ENCODE data around the gene DPF3. TPM values are rescaled to one million over a fixed set of nuclear protein-coding genes. Genes with fewer than 3 reads are reported as not detected.

DPF3 gene
- total and polyA plus RNA-seq, 2 of the 13 experiments (the other 11 are each of a cell fraction or from before 2014, with no cell fraction given): 0.09 to 0.60 TPM

DNA sequence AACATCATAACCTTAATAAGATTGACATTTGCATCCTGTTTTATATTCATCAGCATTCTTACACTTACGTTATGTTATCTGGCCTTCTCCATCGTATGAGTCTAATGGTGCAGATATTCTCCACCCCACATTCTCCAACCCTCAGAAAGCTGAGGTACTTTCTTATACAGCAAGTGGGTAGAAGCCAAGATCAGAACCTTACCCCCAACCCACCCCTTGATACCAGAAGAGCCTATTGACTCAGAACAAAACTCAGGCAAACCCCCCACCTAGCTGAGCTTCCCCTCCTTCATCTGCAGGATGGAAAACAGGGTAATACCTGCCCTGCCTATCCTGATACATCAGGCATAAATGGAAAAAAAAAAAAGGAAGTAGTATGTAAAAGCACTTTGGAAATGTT, 77.6 kb downstream of the DPF3 start:
- no peak for FAIRE-seq

GRCh38 chr14:72815430-72815829, 78.5 kb downstream of the DPF3 start:
- Histone ChIP-seq H3K27me3 (ENCODE audit: control insufficient read depth in 1 of 2, insufficient read depth in 2 of 2, low read length in 2 of 2) (peaks cover 5 to 12% of the 10 kb centered on the region in 2 experiments; a peak in 4 of 5 replicates), H3K36me3 (replicated peaks in 1 of 2; ENCODE audit: control insufficient read depth in 1 of 2, insufficient read depth in 2 of 2, low read length in 2 of 2) (no peaks in the 10 kb centered on the region), H3K9me3 (ENCODE audit: low read length) (peaks cover 6% of the 10 kb centered on the region; the same call in 1 of the 2 replicates), H3K9ac (ENCODE audit: insufficient read depth, low read depth, low read length) (no peak overlapping the region), H3K27ac (ENCODE audit: extremely low read length, insufficient read depth, low read length) (no peak overlapping the region), H3K4me2 (ENCODE audit: low read depth, low read length) (no peak overlapping the region), H3K79me2 (ENCODE audit: insufficient read depth, low read length) (no peaks in the 10 kb centered on the region), H3K4me1 (ENCODE audit: insufficient read depth, low read length) (0 out of 2 replicates have a peak, but pooled peaks cover 13% of the 10 kb centered on the region), H2AFZ (ENCODE audit: low read length) (no peak overlapping the region), H4K20me1 (ENCODE audit: insufficient read depth, low read length) (no peaks in the 10 kb centered on the region), H3K4me3 (replicated peaks in 1 of 3; ENCODE audit: insufficient read depth in 1 of 3, low read depth in 2 of 3, low read length in 3 of 3) (no peak overlapping the region)
- CTCF ChIA-PET (ENCODE audit: low intra/inter-chr PET ratio, low total read pairs): no interaction called here
- WGBS (ENCODE audit: low lambda C conversion rate): 24% methylated on average over 4 of the region's 4 CpGs
- ATAC-seq: no peak
- BruUV-seq (replicated peaks): no TSS peak
- in situ Hi-C loops (cut with HindIII; ENCODE audit: extremely low pct_ligation_motif_present, low pct_unique_long_range_greater_than_20kb): no loop called here
- POLR2A ChIA-PET: no interaction called here
- intact Hi-C loops (cut with micrococcal nuclease; ENCODE audit: unreplicated experiment): loop anchor here (10.0 kb wide), 1 partner anchor 301 kb away; no protein-coding TSS in a partner anchor
- DNase-seq (ENCODE audit: low spot score): no peak
- FAIRE-seq: no peak
- TF ChIP-seq, protein P1, sequence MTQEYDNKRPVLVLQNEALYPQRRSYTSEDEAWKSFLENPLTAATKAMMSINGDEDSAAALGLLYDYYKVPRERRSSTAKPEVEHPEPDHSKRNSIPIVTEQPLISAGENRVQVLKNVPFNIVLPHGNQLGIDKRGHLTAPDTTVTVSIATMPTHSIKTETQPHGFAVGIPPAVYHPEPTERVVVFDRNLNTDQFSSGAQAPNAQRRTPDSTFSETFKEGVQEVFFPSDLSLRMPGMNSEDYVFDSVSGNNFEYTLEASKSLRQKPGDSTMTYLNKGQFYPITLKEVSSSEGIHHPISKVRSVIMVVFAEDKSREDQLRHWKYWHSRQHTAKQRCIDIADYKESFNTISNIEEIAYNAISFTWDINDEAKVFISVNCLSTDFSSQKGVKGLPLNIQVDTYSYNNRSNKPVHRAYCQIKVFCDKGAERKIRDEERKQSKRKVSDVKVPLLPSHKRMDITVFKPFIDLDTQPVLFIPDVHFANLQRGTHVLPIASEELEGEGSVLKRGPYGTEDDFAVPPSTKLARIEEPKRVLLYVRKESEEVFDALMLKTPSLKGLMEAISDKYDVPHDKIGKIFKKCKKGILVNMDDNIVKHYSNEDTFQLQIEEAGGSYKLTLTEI (CRISPR knock-in tag; conservative IDR thresholded peaks at IDR 0.05): no peak
- no peak for TF ChIP-seq ZNF749 (CRISPR knock-in tag; IDR thresholded peaks at IDR 0.05; ENCODE audit: borderline replicate concordance)
- no peak for TF ChIP-seq CENPX (CRISPR knock-in tag; IDR thresholded peaks at IDR 0.05)
- TF ChIP-seq GATAD2A (CRISPR knock-in tag; IDR thresholded peaks at IDR 0.05): no peak
- TF ChIP-seq SAP130 (CRISPR knock-in tag; IDR thresholded peaks at IDR 0.05; ENCODE audit: low read depth): no peak
- TF ChIP-seq NCOA2 (CRISPR knock-in tag; IDR thresholded peaks at IDR 0.05): no peak
- TF ChIP-seq ARNT2 (CRISPR knock-in tag; IDR thresholded peaks at IDR 0.05; ENCODE audit: low read depth): no peak
- TF ChIP-seq MAFK (conservative IDR thresholded peaks at IDR 0.05 in 1 of 2, IDR thresholded peaks at IDR 0.05 in 1 of 2; ENCODE audit: low read length in 2 of 2): no peak
- no peak for TF ChIP-seq ATM (IDR thresholded peaks at IDR 0.05; ENCODE audit: borderline replicate concordance)
- TF ChIP-seq IRF2 (CRISPR knock-in tag; IDR thresholded peaks at IDR 0.05): no peak

More for the DNA sequence above, 77.6 kb downstream of the DPF3 start:
- H4K20me1 ChIP-seq (ENCODE audit: insufficient read depth, low read length): no peaks in the 10 kb centered on the region
- H2AFZ ChIP-seq (ENCODE audit: low read length): no peak overlapping the region
- no peaks in the 10 kb centered on the region for H3K79me2 ChIP-seq (ENCODE audit: insufficient read depth, low read length)
- no peak overlapping the region for H3K4me3 ChIP-seq (replicated peaks in 1 of 3; ENCODE audit: insufficient read depth in 1 of 3, low read depth in 2 of 3, low read length in 3 of 3)
- H3K27ac ChIP-seq (ENCODE audit: extremely low read length, insufficient read depth, low read length): no peak overlapping the region
- no peak overlapping the region for H3K9ac ChIP-seq (ENCODE audit: insufficient read depth, low read depth, low read length)
- no peak overlapping the region for H3K4me2 ChIP-seq (ENCODE audit: low read depth, low read length)
- H3K9me3 ChIP-seq (ENCODE audit: low read length): peaks cover 6% of the 10 kb centered on the region; the same call in 1 of the 2 replicates
- intact Hi-C loops (cut with micrococcal nuclease; ENCODE audit: unreplicated experiment): loop anchor here (10.0 kb wide), 1 partner anchor 301 kb away; no protein-coding TSS in a partner anchor
- H3K36me3 ChIP-seq (replicated peaks in 1 of 2; ENCODE audit: control insufficient read depth in 1 of 2, insufficient read depth in 2 of 2, low read length in 2 of 2): no peaks in the 10 kb centered on the region
- TF ChIP-seq SRSF9 (IDR thresholded peaks at IDR 0.05; ENCODE audit: borderline replicate concordance, insufficient read depth, low read depth, low read length, poor library complexity, severe bottlenecking): no peak
- no peak for TF ChIP-seq MED1 (CRISPR knock-in tag; IDR thresholded peaks at IDR 0.05)
- TF ChIP-seq ZNF766 (CRISPR knock-in tag; IDR thresholded peaks at IDR 0.05; ENCODE audit: borderline replicate concordance): no peak
- TF ChIP-seq KAT7 (CRISPR knock-in tag; IDR thresholded peaks at IDR 0.05; ENCODE audit: borderline replicate concordance): no peak
- no peak for TF ChIP-seq ZNF101 (CRISPR knock-in tag; IDR thresholded peaks at IDR 0.05; ENCODE audit: borderline replicate concordance, low read depth)
- no peak for TF ChIP-seq SP4 (CRISPR knock-in tag; IDR thresholded peaks at IDR 0.05)
- TF ChIP-seq ZNF674 (CRISPR knock-in tag; IDR thresholded peaks at IDR 0.05; ENCODE audit: low read depth): no peak
- no peak for TF ChIP-seq RXRB (CRISPR knock-in tag; IDR thresholded peaks at IDR 0.05; ENCODE audit: borderline replicate concordance)
- no peak for TF ChIP-seq FOXK2 (IDR thresholded peaks at IDR 0.05)
- no peak for TF ChIP-seq ZNF619 (CRISPR knock-in tag; IDR thresholded peaks at IDR 0.05)
- TF ChIP-seq DNMT1 (CRISPR knock-in tag; IDR thresholded peaks at IDR 0.05): no peak
- TF ChIP-seq, protein P2, sequence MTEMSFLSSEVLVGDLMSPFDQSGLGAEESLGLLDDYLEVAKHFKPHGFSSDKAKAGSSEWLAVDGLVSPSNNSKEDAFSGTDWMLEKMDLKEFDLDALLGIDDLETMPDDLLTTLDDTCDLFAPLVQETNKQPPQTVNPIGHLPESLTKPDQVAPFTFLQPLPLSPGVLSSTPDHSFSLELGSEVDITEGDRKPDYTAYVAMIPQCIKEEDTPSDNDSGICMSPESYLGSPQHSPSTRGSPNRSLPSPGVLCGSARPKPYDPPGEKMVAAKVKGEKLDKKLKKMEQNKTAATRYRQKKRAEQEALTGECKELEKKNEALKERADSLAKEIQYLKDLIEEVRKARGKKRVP (CRISPR knock-in tag; IDR thresholded peaks at IDR 0.05): no peak
- no peak for TF ChIP-seq KLF13 (CRISPR knock-in tag; IDR thresholded peaks at IDR 0.05)
- TF ChIP-seq NR2F6 (IDR thresholded peaks at IDR 0.05): no peak
- TF ChIP-seq NR2F6 (CRISPR knock-in tag; IDR thresholded peaks at IDR 0.05): no peak
- TF ChIP-seq ZNF432 (CRISPR knock-in tag; IDR thresholded peaks at IDR 0.05; ENCODE audit: borderline replicate concordance): no peak
- BruUV-seq (replicated peaks): no TSS peak
- 0 out of 2 replicates have a peak, but pooled peaks cover 13% of the 10 kb centered on the region for H3K4me1 ChIP-seq (ENCODE audit: insufficient read depth, low read length)
- 44% methylated on average over 2 of the region's 2 CpGs for WGBS (ENCODE audit: low lambda C conversion rate)
- CTCF ChIA-PET (ENCODE audit: low intra/inter-chr PET ratio, low total read pairs): no interaction called here
- POLR2A ChIA-PET: no interaction called here
- DNase-seq (ENCODE audit: low spot score) (no peak), ATAC-seq (no peak)
- in situ Hi-C loops (cut with HindIII; ENCODE audit: extremely low pct_ligation_motif_present, low pct_unique_long_range_greater_than_20kb): no loop called here
- peaks cover 3 to 9% of the 10 kb centered on the region in 2 experiments; a peak in 3 of 5 replicates for H3K27me3 ChIP-seq (ENCODE audit: control insufficient read depth in 1 of 2, insufficient read depth in 2 of 2, low read length in 2 of 2)
